ENCODE measurements around the gene CDK2.

DNA sequence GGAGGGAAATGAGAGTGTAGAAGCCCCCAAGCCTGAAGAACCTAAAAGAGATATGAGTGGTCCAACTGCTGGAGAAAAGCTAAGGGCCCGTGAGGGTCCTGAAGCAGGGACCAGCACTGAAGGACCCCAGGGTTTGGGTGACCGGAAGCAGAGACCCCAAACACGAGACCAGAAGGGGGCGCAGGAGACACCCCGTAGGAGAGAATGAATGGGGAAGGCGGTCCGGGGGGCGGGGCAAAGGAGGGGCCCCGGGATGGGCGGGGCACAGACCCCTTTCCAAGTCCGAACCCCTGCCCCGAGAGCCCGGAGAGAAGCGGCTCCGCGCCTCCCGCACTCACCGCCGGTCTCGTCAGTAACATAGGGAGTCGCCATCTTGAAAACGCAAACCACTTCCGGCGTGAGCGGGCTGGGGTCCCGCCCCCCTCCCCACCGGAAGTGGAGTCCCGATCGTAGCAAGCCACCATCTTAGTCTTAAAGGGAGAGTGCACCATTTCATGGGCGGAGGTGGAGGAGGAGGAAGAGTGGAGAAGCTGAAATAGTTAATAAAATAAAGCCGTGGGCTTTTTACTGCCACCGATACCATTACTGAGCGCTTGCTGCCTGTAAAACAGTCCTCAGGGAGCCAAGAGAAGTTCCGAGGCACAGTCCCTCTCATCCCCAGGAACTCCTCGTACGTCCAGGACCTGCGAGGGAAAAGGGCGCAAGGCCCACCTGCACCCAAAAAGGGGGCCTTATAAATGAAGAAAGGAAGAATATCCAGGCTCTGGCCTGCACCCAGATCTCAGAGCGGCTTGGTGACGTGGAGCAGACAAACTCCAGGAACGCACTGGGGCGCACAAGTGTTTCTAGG, 39.7 kb upstream of the CDK2 start:
- peak; percentile 96 for TF ChIP-seq CTCF (IDR thresholded peaks at IDR 0.05; ENCODE audit: poor library complexity)
- no peak for TF ChIP-seq EZH2 (IDR thresholded peaks at IDR 0.05; ENCODE audit: borderline replicate concordance)
- no peak for TF ChIP-seq EZH2phosphoT487 (IDR thresholded peaks at IDR 0.05; ENCODE audit: low read depth, severe bottlenecking, unreplicated experiment)
